MM.1S (cell line): ENCODE data around the gene SLC38A10.

Experiments used
- EZH2 ChIP-seq: fragments of 300-600 bp; sonication (generic); optimal IDR thresholded peaks from 2 replicates; pipeline ENCODE3; 2017; ENCODE audit warnings: low read depth, mild to moderate bottlenecking, antibody characterized with exemption, low read length, mixed read lengths
- EZH2phosphoT487 ChIP-seq: fragments of 300-600 bp; sonication (generic); IDR thresholded peaks from 2 replicates; pipeline ENCODE4 v1.6.1; 2018; ENCODE audit warnings: antibody characterized with exemption, low read length
- TF ChIP-seq, protein P1 (sequence below): fragments of 300-600 bp; sonication (generic); IDR thresholded peaks from 2 replicates; pipeline ENCODE4 v1.5.1; 2016; ENCODE audit warnings: antibody characterized with exemption, low read length, mixed read lengths

DNA sequence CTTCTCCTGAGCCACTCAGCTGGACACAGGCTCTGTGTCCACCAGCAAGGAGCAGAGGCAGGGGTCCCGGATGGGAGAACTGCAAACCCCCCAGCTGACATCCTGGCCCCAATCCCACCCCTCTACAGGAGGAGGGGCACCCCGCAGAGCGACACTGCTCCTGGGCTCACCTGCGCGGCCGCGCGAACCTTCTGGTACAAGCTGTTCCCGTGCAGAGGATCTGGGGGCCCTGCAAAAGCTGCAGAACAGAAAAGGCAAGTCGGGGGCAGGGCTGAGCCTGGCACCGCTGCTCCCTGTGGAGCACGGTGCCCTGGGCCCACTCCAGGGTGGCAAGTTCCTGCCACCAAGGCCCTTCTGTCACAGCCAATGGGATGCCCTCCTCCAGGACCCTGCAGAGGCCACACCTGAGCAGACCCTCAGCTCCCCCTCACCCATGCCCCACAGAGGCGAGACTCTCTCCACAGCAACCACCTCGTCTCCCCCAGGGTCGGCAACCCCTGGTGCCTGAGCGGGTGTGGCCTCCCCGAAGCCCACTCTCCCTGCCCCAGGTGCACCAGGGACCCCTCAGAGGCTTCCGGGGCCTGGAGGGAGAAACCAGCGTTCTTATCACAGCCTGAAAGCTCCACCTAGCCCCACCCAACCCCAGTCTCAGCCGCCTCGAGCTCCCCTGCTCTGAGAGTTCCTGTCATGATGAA is 61.1 kb downstream of the SLC38A10 start:
- TF ChIP-seq EZH2phosphoT487 (no peak), EZH2 (no peak)
- TF ChIP-seq, protein P1, sequence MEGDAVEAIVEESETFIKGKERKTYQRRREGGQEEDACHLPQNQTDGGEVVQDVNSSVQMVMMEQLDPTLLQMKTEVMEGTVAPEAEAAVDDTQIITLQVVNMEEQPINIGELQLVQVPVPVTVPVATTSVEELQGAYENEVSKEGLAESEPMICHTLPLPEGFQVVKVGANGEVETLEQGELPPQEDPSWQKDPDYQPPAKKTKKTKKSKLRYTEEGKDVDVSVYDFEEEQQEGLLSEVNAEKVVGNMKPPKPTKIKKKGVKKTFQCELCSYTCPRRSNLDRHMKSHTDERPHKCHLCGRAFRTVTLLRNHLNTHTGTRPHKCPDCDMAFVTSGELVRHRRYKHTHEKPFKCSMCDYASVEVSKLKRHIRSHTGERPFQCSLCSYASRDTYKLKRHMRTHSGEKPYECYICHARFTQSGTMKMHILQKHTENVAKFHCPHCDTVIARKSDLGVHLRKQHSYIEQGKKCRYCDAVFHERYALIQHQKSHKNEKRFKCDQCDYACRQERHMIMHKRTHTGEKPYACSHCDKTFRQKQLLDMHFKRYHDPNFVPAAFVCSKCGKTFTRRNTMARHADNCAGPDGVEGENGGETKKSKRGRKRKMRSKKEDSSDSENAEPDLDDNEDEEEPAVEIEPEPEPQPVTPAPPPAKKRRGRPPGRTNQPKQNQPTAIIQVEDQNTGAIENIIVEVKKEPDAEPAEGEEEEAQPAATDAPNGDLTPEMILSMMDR, result no peak
